NCI-H774 (cell line): ENCODE results near the gene HHATL.

ENCODE experiments used
- DNase-seq: peaks from one replicate; lab custom pipeline; 2025; lab: John Stamatoyannopoulos, UW

Gene HHATL, protein sequence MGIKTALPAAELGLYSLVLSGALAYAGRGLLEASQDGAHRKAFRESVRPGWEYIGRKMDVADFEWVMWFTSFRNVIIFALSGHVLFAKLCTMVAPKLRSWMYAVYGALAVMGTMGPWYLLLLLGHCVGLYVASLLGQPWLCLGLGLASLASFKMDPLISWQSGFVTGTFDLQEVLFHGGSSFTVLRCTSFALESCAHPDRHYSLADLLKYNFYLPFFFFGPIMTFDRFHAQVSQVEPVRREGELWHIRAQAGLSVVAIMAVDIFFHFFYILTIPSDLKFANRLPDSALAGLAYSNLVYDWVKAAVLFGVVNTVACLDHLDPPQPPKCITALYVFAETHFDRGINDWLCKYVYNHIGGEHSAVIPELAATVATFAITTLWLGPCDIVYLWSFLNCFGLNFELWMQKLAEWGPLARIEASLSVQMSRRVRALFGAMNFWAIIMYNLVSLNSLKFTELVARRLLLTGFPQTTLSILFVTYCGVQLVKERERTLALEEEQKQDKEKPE

GRCh38 chr3:42702066-42702951, at the start of gene HHATL:
Gene HHATL (minus strand): TSS chr3:42702798. CDS start chr3:42700826, 1,972 bp downstream.
- no peak for DNase-seq

DNA sequence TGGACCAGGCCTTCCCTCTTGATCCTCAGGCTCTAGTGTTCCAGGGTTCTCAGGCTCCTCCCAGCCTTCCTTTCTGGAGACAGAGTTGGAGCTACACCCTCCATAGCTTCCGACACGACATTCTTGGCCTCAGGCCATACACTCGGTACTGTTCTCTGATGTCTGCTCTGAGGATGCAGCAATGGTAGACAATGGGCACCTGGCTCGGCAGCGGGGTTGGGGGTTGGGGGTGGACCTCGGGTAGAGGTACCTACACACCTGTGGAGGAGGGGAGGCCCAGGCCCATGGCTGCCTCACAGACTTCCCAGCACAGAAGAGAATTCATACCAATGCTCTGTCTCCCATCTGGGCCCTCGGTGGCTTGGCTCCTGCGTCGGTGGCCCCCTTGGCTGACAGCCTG, 49.0 kb upstream of the HHATL start:
- DNase-seq = no peak

DNA sequence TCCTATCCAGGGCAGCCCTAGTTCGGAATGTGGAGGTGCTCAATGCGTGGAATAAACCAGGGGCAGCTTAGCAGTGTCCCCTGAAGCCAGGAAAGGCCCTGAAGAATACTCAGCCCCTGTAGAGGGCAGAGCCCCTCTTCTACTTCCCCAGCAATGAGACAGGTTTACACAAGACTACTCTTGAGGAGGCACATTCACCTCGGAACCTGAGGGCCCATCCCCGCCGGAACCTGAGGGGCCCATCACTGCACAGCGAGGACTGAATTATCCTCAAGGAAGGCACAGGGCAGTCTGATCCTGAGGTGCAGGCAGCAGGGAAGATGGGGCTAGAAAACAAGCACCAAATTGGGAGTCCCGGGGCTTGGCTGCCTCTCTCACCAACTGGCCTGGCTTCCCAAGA, 48.2 kb upstream of the HHATL start:
- no peak for DNase-seq

GRCh38 chr3:42749753-42750231, 47.2 kb upstream of the HHATL start:
- DNase-seq = no peak

DNA sequence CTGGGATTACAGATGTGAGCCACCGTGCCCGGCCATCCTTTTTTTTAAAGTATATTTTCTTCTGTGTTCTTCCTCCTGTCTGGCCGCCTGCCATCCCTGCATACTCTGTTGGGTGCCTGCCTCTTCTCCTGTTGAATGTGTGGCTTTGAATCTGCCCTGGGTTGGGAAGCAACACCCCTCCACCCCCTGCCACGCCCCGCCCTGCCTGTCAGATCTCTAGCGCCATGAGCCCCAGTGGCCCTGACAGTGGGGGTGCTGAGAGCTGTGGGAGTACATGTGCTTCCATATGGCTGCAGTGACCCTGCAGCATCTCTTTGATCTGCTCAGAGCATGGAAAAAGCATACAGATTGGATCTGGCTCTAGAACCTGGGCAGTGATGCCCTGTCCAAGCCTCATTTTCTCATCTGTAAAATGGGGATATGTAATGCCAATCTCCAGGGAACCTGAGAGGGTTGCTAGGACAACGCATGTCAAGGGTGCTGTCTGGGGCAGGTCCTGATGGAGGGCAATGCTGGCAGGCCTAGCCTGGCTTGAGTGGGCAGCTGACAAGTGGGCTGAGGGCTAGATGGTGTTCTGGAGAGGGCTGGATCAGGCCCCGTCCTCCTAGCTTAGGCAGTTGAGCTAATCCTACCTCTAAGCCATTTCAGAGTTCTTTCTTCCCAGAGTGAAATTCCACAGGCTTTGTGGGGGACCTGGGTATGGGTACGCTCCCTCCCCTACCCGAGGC, 46.6 kb upstream of the HHATL start:
- DNase-seq = no peak

- DNase-seq = no peak
Measured at GRCh38 chr3:42747581-42747980, 45.0 kb upstream of the HHATL start.

GRCh38 chr3:42746455-42747450, 44.2 kb upstream of the HHATL start:
- DNase-seq = no peak

DNA sequence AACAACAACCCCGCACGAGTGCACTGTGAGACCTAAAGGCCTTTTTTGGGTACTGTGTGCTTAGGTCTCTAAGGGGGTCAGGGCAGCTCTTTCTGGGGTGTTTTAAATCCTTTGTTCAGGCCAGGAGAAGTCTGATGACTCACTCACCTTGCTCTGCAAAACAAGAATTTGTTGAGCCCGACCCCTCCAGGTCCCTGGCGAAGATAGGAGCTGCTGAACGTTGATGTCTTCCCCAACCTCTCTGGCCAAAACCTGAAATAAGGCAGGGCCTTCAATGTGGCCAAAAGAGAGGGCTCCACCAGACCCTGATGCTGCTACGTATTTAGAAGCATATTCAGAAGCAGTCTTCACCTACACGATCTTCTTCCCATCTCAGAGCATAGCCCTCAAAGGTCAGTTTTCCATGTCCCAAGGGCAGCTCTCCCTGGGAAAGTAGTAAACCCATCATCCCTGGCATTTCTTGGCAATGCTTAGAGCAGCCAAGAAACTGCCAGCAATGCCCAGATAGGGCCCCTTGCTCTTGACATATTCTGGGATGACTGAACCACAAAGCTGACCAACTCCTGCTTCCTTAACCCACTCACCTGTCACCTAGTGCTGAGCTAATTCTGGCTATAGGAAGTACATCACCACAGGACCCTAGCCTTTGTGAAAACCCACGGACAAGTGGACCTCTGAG, 43.3 kb upstream of the HHATL start:
- DNase-seq = no peak

GRCh38 chr3:42745291-42745745, 42.7 kb upstream of the HHATL start:
- no peak for DNase-seq

DNA sequence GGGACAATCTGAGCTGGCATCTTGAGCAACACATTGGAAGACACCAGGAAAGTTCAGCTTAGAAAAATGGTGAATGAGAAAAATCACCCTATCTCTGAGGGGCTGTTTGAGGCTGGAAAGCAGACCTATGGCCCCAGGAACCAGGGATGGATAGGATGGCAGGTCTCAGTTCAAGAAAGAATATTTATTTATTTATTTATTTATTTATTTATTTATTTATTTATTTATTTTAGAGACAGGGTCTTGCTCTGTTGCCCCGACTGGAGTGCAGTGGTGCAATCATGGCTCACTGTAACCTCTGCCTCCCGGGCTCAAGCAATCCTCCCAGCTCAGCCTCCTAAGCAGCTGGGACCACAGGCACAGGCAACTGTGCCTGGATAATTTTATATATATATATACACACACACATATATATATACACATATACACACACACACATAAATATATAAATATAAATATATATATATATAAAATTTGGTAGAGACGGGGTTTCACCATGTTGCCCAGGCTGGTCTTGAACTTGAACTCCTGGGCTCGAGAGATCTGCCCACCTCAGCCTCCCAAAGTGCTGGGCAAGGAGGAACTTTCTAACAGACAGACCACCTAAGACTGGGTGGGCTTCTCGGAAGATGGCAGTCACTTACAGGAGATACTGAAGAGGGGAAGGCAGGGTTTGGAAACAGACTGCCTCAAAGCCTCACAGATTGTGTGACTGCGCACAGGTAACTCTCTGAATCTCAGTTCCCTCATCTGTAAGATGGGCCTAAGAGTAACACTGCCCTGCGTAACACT, 40.8 kb upstream of the HHATL start:
- DNase-seq = no peak

DNA sequence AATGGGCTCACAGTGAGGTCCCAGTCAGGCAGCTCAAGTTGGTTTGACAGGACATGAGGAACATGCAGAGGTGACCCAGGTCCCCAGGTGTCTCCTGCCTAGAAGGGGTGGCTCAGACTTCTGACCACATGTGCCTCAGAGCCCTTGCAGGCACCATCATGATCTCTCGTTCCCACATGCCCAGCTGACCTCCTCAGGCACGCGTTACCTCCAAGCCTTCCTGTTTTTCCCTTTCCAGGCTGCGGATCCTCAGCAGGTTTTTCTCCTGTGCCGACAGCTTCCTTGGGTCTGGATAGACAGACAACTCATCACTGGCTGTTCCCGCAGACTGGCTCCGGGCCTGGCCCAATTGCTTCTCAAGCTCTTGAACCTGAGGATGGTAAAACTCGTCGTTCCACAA, 40.1 kb upstream of the HHATL start:
- no peak for DNase-seq

- no peak for DNase-seq
Measured at GRCh38 chr3:42742259-42742658, 39.7 kb upstream of the HHATL start.

DNA sequence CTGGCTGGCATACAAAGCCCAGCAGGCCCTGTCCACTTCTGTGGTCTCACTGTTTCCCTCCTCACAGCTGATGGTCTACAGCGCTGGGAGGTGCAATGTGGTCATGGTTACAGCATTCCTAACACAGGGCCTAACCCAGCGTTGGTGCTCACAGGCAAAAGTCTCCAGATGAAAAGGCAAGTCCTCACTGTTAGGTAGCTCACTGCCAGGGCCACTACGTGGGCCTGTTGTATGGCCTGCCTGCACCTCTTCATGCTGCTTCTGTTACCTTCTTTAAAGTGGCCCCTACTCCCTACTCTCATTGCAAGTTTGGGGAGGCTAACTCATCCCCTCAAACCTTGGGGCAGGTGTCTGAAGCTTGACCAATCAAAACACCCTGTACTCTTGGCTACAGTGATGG, 39.2 kb upstream of the HHATL start:
- DNase-seq = no peak

DNA sequence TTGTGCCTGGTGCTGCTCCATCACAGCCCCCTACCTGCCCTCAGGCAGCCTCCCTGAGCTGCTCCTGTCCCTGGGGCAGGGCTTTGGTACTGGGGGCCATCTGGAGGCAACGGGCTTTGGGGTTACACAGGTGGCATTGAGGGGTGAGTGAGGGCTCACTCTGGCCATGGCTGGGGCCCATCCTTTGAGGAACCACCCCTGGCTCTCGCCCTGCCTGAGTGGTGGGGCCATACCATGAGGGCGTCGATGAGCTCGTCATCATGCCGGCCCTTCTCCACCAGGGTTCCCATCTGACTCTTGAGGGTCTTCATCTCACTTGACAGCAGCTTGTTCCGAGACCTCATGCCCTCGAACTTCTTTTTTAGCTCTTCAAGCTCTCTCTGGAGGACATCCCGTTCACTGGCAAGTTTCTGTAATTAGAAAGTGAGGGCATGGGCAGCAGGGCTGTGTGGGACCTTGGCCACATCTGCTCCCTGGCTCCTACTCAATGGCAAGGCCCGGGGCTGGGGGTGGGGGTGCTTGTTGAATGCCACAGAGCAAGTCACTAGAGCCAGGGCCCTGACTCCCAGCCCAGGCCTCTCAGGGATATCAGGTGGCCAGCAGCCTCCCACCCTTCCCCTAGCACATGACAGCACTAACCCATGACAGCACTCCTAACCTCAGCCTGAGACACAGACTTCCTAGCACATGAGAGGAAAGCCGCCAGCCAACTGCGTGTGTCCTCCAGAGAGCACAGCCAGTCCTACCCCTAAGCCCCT, 37.0 kb upstream of the HHATL start:
- no peak for DNase-seq

GRCh38 chr3:42736531-42736930, 33.9 kb upstream of the HHATL start:
- DNase-seq = no peak

GRCh38 chr3:42736081-42736480, 33.5 kb upstream of the HHATL start:
- DNase-seq = no peak

- DNase-seq = no peak
Measured at GRCh38 chr3:42735615-42736014, 33.0 kb upstream of the HHATL start.

- no peak for DNase-seq
Measured at GRCh38 chr3:42735019-42735418, 32.4 kb upstream of the HHATL start.
